Upper lobe of right lung (tissue), 1 donor: ENCODE results near the gene NAA20. TPM values are rescaled to one million over a fixed set of nuclear protein-coding genes. Genes with fewer than 3 reads are reported as not detected.

Experiments
- ATAC-seq: fragments of 200-7000 bp; cut with Tn5 transposase; one replicate; pipeline ENCODE4 v1.9.1; 2020; ENCODE audit warnings: mild to moderate bottlenecking, moderate library complexity
- DNase-seq: peaks from one replicate; pipeline ENCODE4 v3.0.0-alpha.2; 2020
- H3K27ac ChIP-seq: fragments of 200-600 bp; one replicate; pipeline ENCODE4 v1.8.0; 2022
- H3K27me3 ChIP-seq: fragments of 200-600 bp; one replicate; pipeline ENCODE4 v1.8.0; 2022; ENCODE audit warnings: mild to moderate bottlenecking
- H3K36me3 ChIP-seq: fragments of 200-600 bp; one replicate; pipeline ENCODE4 v1.8.0; 2022
- H3K4me1 ChIP-seq: fragments of 200-600 bp; one replicate; pipeline ENCODE4 v1.8.0; 2022
- H3K4me3 ChIP-seq: fragments of 200-600 bp; one replicate; pipeline ENCODE4 v1.8.0; 2022; ENCODE audit warnings: mild to moderate bottlenecking
- H3K9me3 ChIP-seq: fragments of 200-600 bp; one replicate; pipeline ENCODE4 v1.8.0; 2022
- CTCF ChIP-seq: fragments of 200-600 bp; IDR thresholded peaks from one replicate; pipeline ENCODE4 v1.8.0; 2022; ENCODE audit warnings: antibody characterized with exemption
- intact Hi-C: fragments of 100-400 bp; cut with DNase I; formaldehyde crosslinking; loops from one replicate; pipeline ENCODE4 v1.11.0; 2022
- total RNA-seq: library from RNA; stranded (reverse); fragmentation: NEBNext Ultra II Directional; extraction: Animal tissue kit (Norgen Biotek cat#: 25700); gene quantifications from one replicate; pipeline ENCODE4 v1.2.1, GENCODE V29; 2021
- donor health status: DM: no; HTN: yes; CAD: no; lungs with severe emphysema.

The NAA20 gene
- total RNA-seq, 1 donor from 2014 or later, result 63.1 TPM

- intact Hi-C loops, result no loop called here
- H3K27me3 ChIP-seq, result no peaks in the 10 kb centered on the region
- H3K4me3 ChIP-seq, result no peak overlapping the region
- peaks cover 100% of the 10 kb centered on the region for H3K36me3 ChIP-seq
- no peak overlapping the region for H3K27ac ChIP-seq
- no peak for ATAC-seq
- no peaks in the 10 kb centered on the region for H3K9me3 ChIP-seq
- H3K4me1 ChIP-seq, result no peaks in the 10 kb centered on the region
- no peak for DNase-seq
- TF ChIP-seq CTCF, result no peak
Observed at GRCh38 chr20:20037960-20038359, 20.8 kb downstream of the NAA20 start.

- intact Hi-C loops, result no loop called here
- H3K4me1 ChIP-seq, result no peaks in the 10 kb centered on the region
- DNase-seq (no peak), ATAC-seq (peak; percentile 69)
- no peak overlapping the region for H3K4me3 ChIP-seq
- H3K9me3 ChIP-seq, result no peaks in the 10 kb centered on the region
- TF ChIP-seq CTCF, result no peak
- H3K27me3 ChIP-seq, result no peaks in the 10 kb centered on the region
- H3K36me3 ChIP-seq, result peaks cover 100% of the 10 kb centered on the region
- no peak overlapping the region for H3K27ac ChIP-seq
Observed at GRCh38 chr20:20038586-20038985, 21.4 kb downstream of the NAA20 start.

- Histone ChIP-seq H3K4me1 (no peaks in the 10 kb centered on the region), H3K36me3 (peaks cover 100% of the 10 kb centered on the region), H3K27ac (no peak overlapping the region), H3K9me3 (no peaks in the 10 kb centered on the region), H3K27me3 (no peaks in the 10 kb centered on the region), H3K4me3 (no peak overlapping the region)
- ATAC-seq (no peak), DNase-seq (no peak)
- intact Hi-C loops, result no loop called here
- TF ChIP-seq CTCF, result no peak
Observed at GRCh38 chr20:20039752-20040387, 22.7 kb downstream of the NAA20 start.

GRCh38 chr20:20051767-20052073 is 34.6 kb downstream of the NAA20 start:
- Histone ChIP-seq H3K4me1 (peaks cover 15% of the 10 kb centered on the region), H3K4me3 (peak overlapping the region; percentile 99), H3K27me3 (no peaks in the 10 kb centered on the region), H3K27ac (peak overlapping the region; percentile 89), H3K9me3 (no peaks in the 10 kb centered on the region), H3K36me3 (peaks cover 37% of the 10 kb centered on the region)
- ATAC-seq, result no peak
- intact Hi-C loops, result no loop called here
- no peak for DNase-seq
- no peak for TF ChIP-seq CTCF

GRCh38 chr20:20052074-20052970 is 35.2 kb downstream of the NAA20 start, which contains the start of the genes CFAP61 and CRNKL1:
TSS of gene CFAP61 (plus strand) at chr20:20052532. CDS start at chr20:20056654, 4,122 bp downstream.
TSS of gene CRNKL1 (minus strand) at chr20:20052466. CDS start at chr20:20052342, 124 bp downstream.
- TF ChIP-seq CTCF, result no peak
- ATAC-seq (peak; percentile 99), DNase-seq (peak; percentile 98)
- no peaks in the 10 kb centered on the region for H3K9me3 ChIP-seq
- H3K4me1 ChIP-seq, result peaks cover 15% of the 10 kb centered on the region
- H3K36me3 ChIP-seq, result peaks cover 31% of the 10 kb centered on the region
- peak within 1 kb of the TSS; percentile 99 for H3K4me3 ChIP-seq
- peak within 1 kb of the TSS; percentile 89 for H3K27ac ChIP-seq
- intact Hi-C loops, result no loop called here
- no peaks in the 10 kb centered on the region for H3K27me3 ChIP-seq
